GM12878 (cell line): ENCODE data around the gene DIP2C. TPM values are rescaled to one million over a fixed set of nuclear protein-coding genes. Genes with fewer than 3 reads are reported as not detected.

Experiments
- ATAC-seq: fragments of 200-7000 bp; cut with Tn5 transposase; 3 replicates; pipeline ENCODE4 v1.9.1; 2020; ENCODE audit warnings: mild to moderate bottlenecking, moderate library complexity
- BruUV-seq: library from RNA; stranded (reverse); fragments of 400-500 nt; replicated peaks from 2 replicates; lab custom pipeline; 2021; lab: Mats Ljungman, UMichigan
- CTCF ChIA-PET: fragments of 300-600 bp; sonication (Branson Sonifier 250); formaldehyde crosslinking; extraction: SDS; loops from one replicate; lab custom pipeline; 2021; ENCODE audit warnings: inconsistent platforms; lab: Yijun Ruan, JAX
- POLR2A ChIA-PET: fragments of 350-600 bp; formaldehyde crosslinking; extraction: SDS; loops from one replicate; lab custom pipeline; 2021; ENCODE audit warnings: inconsistent platforms; lab: Charles Lee
- RAD21 ChIA-PET: fragments of 300-600 bp; sonication (Branson Sonifier 250); formaldehyde crosslinking; loops from one replicate; lab custom pipeline; 2023; ENCODE audit warnings: antibody characterized with exemption; ENCODE audit not compliant: unreplicated experiment; lab: Charles Lee
- SMC1A ChIA-PET: fragments of 300-600 bp; sonication (Branson Sonifier 250); formaldehyde crosslinking; loops from one replicate; lab custom pipeline; 2023; ENCODE audit not compliant: unreplicated experiment, uncharacterized antibody; lab: Charles Lee
- DNase-seq: peaks from one replicate; pipeline ENCODE4 v3.0.0-alpha.2; 2011; ENCODE audit warnings: low read depth, low spot score
- FAIRE-seq: peaks from 3 replicates; lab custom pipeline; 2011; peaks lifted over from hg19 to GRCh38; lab: Jason Lieb, UNC
- H2AFZ ChIP-seq: 2 replicates; pipeline ENCODE4 v1.6.0; 2011; ENCODE audit warnings: low read depth, low read length, control low read depth; ENCODE audit not compliant: control insufficient read depth
- H3K27ac ChIP-seq: 2 replicates; pipeline ENCODE4 v1.5.1; 2011; ENCODE audit warnings: control low read depth; ENCODE audit not compliant: control insufficient read depth, insufficient read depth
- H3K27me3 ChIP-seq, 2 experiments: replicated peaks in 1 of 2; 2 replicates each; pipeline versions ENCODE4 v1.6.0 to v1.6.1; 2011; ENCODE audit warnings: low read length in 1 of 2; ENCODE audit not compliant: control insufficient read depth in 2 of 2, insufficient read depth in 2 of 2
- H3K36me3 ChIP-seq, 2 experiments: 2 replicates each; pipeline ENCODE4 v1.5.1; 2011; ENCODE audit warnings: low read length in 1 of 2; ENCODE audit not compliant: control insufficient read depth in 2 of 2, insufficient read depth in 2 of 2
- H3K4me1 ChIP-seq: 2 replicates; pipeline ENCODE4 v1.6.1; 2011; ENCODE audit warnings: mild to moderate bottlenecking, low read length, moderate library complexity, mixed read lengths; ENCODE audit not compliant: control insufficient read depth, insufficient read depth
- H3K4me2 ChIP-seq: 2 replicates; pipeline ENCODE4 v1.6.0; 2011; ENCODE audit warnings: control low read depth; ENCODE audit not compliant: control insufficient read depth, insufficient read depth
- H3K4me3 ChIP-seq: fragments of 200-600 bp; sonication (generic); 2 replicates; pipeline ENCODE4 v1.5.1; 2016
- H3K79me2 ChIP-seq: 2 replicates; pipeline ENCODE4 v1.6.0; 2011; ENCODE audit warnings: low read length; ENCODE audit not compliant: control insufficient read depth, insufficient read depth
- H3K9ac ChIP-seq: 2 replicates; pipeline ENCODE4 v1.8.0; 2011; ENCODE audit warnings: low read length, control low read depth, mixed read lengths; ENCODE audit not compliant: control insufficient read depth, insufficient read depth
- H3K9me3 ChIP-seq: replicated peaks from 3 replicates; pipeline ENCODE4 v1.5.1; 2011; ENCODE audit warnings: mild to moderate bottlenecking, low read length; ENCODE audit not compliant: control insufficient read depth, insufficient read depth
- H4K20me1 ChIP-seq: 2 replicates; pipeline ENCODE4 v1.6.0; 2011; ENCODE audit not compliant: control insufficient read depth, insufficient read depth
- DPF2 ChIP-seq: fragments of 450-650 bp; IDR thresholded peaks from 2 replicates; pipeline ENCODE4 v1.6.1; 2017; ENCODE audit warnings: mild to moderate bottlenecking
- EGR1 ChIP-seq, 2 experiments: IDR thresholded peaks; 1 replicate in 1 of 2; 2 replicates in 1 of 2; pipeline ENCODE4 v1.6.1; 2011 to 2012; ENCODE audit warnings: low read depth in 2 of 2, low read length in 2 of 2, borderline replicate concordance in 1 of 2, mild to moderate bottlenecking in 1 of 2, moderate library complexity in 1 of 2
- FOS ChIP-seq: IDR thresholded peaks from 3 replicates; pipeline ENCODE4 v1.6.1; 2011; ENCODE audit warnings: borderline replicate concordance; ENCODE audit not compliant: insufficient read length; ENCODE audit errors: extremely low read depth
- IKZF1 ChIP-seq: fragments of 450-650 bp; conservative IDR thresholded peaks from 2 replicates; pipeline ENCODE4 v1.6.1; 2017; ENCODE audit warnings: antibody characterized with exemption, mild to moderate bottlenecking
- KAT2A ChIP-seq: conservative IDR thresholded peaks from 2 replicates; pipeline ENCODE4 v1.6.1; 2011; ENCODE audit warnings: low read depth, low read length; ENCODE audit not compliant: control insufficient read depth
- KLF5 ChIP-seq: fragments of 450-650 bp; IDR thresholded peaks from 2 replicates; pipeline ENCODE4 v1.6.1; 2014; ENCODE audit warnings: mild to moderate bottlenecking; ENCODE audit not compliant: partially characterized antibody
- PML ChIP-seq: IDR thresholded peaks from 2 replicates; pipeline ENCODE4 v1.6.1; 2012; ENCODE audit warnings: low read length, inconsistent platforms
- POU2F2 ChIP-seq: IDR thresholded peaks from 3 replicates; pipeline ENCODE4 v1.6.1; 2011; ENCODE audit warnings: low read depth, mild to moderate bottlenecking, low read length, borderline replicate concordance
- RB1 ChIP-seq: fragments of 450-650 bp; formaldehyde crosslinking; IDR thresholded peaks from 2 replicates; pipeline ENCODE4 v1.6.1; 2017; ENCODE audit warnings: mild to moderate bottlenecking, borderline replicate concordance
- SMC3 ChIP-seq: IDR thresholded peaks from 2 replicates; pipeline ENCODE4 v1.6.1; 2011; ENCODE audit warnings: low read length, improper control_type of control experiment, borderline replicate concordance
- SPI1 ChIP-seq: IDR thresholded peaks from 2 replicates; pipeline ENCODE4 v1.6.1; 2011; ENCODE audit warnings: low read depth, mild to moderate bottlenecking, low read length, moderate library complexity, borderline replicate concordance; ENCODE audit not compliant: insufficient read depth
- SRF ChIP-seq, 2 experiments: IDR thresholded peaks; 2 replicates each; pipeline ENCODE4 v1.6.1; 2011; ENCODE audit warnings: low read depth in 2 of 2, low read length in 2 of 2, mild to moderate bottlenecking in 1 of 2, moderate library complexity in 1 of 2
- SUPT20H ChIP-seq: IDR thresholded peaks from 2 replicates; pipeline ENCODE4 v1.6.1; 2011; ENCODE audit warnings: low read depth, mild to moderate bottlenecking, low read length, moderate library complexity, borderline replicate concordance; ENCODE audit not compliant: control insufficient read depth
- TARDBP ChIP-seq: IDR thresholded peaks from 2 replicates; pipeline ENCODE4 v1.6.1; 2016; ENCODE audit warnings: borderline replicate concordance
- USF2 ChIP-seq: IDR thresholded peaks from 2 replicates; pipeline ENCODE4 v1.6.1; 2011; ENCODE audit warnings: low read depth, low read length, improper control_type of control experiment, borderline replicate concordance
- ZNF207 ChIP-seq: fragments of 450-650 bp; IDR thresholded peaks from 2 replicates; pipeline ENCODE4 v1.6.1; 2014; ENCODE audit warnings: antibody characterized with exemption, mild to moderate bottlenecking, borderline replicate concordance
- WGBS: methylation state at CpG from one replicate; pipeline ENCODE4 v1.1.6; 2016; ENCODE audit warnings: low lambda C conversion rate; ENCODE audit not compliant: insufficient replicate concordance, insufficient coverage; ENCODE audit errors: missing lambda C conversion rate; 5-methylcytosine and 5-hydroxymethylcytosine counted together
- in situ Hi-C: fragments of 300-500 bp; cut with MboI; formaldehyde crosslinking; loops from 9 replicates; pipeline ENCODE4 v1.14.3; 2018; ENCODE audit warnings: mixed read lengths
- intact Hi-C: fragments of 100-400 bp; cut with micrococcal nuclease; formaldehyde crosslinking; loops from one replicate; pipeline ENCODE4 v1.14.2; 2022; ENCODE audit not compliant: unreplicated experiment
- polyA plus RNA-seq, 11 experiments: library from polyadenylated mRNA; depleted of rRNA in 4 of 11; unstranded in 6 of 11; stranded (reverse) in 5 of 11; fragments of >200 nt; fragmentation: Nextera tagmentation in 4 of 11; fragmentation: Illumina TruSeq in 1 of 11; extraction: Ambion mirVana in 4 of 11; extraction: Trizol in 1 of 11; gene quantifications; 1 replicate in 1 of 11; 2 replicates in 10 of 11; pipeline versions ENCODE4 v1.2.1 to v1.2.3, GENCODE V29; 2011 to 2016; ENCODE audit warnings: inconsistent platforms in 2 of 11, missing spikeins in 2 of 11, low read depth in 1 of 11
- total RNA-seq, 4 experiments: library from RNA; depleted of rRNA in 3 of 4; stranded (reverse); fragments of >200 nt in 3 of 4; fragmentation: Illumina TruSeq in 1 of 4; extraction: Trizol in 1 of 4; gene quantifications; 2 replicates each; pipeline versions ENCODE4 v1.2.1 to v1.2.3, GENCODE V29; 2013 to 2021

Gene DIP2C
- total and polyA plus RNA-seq, 10 of the 15 experiments (the other 5 are each of a cell fraction or from before 2014, with no cell fraction given), result 0.01 to 0.10 (median 0.06) TPM

- Histone ChIP-seq H3K9me3 (no peaks in the 10 kb centered on the region), H3K4me2 (no peak overlapping the region), H4K20me1 (no peaks in the 10 kb centered on the region), H2AFZ (no peak overlapping the region), H3K9ac (no peak overlapping the region), H3K4me1 (no peaks in the 10 kb centered on the region), H3K36me3 (no peaks in the 10 kb centered on the region), H3K4me3 (no peak overlapping the region), H3K27ac (no peak overlapping the region), H3K27me3 (no peaks in the 10 kb centered on the region; a peak in 2 of 4 replicates), H3K79me2 (no peaks in the 10 kb centered on the region)
- ChIA-PET SMC1A (no interaction called here), CTCF (no interaction called here), POLR2A (no interaction called here), RAD21 (no interaction called here)
- in situ Hi-C loops (no loop called here), intact Hi-C loops (no loop called here)
- BruUV-seq, result no TSS peak
- no peak for FAIRE-seq
- TF ChIP-seq POU2F2, result no peak
- no peak for TF ChIP-seq KLF5
- no peak for TF ChIP-seq SRF (IDR thresholded peaks at IDR 0.05; ENCODE audit: low read depth in 2 of 2, low read length in 2 of 2)
- TF ChIP-seq ZNF207, result no peak
- no peak for TF ChIP-seq FOS
- no peak for TF ChIP-seq RB1
- TF ChIP-seq SUPT20H, result no peak
- TF ChIP-seq SPI1, result no peak
- TF ChIP-seq PML, result no peak
- no peak for TF ChIP-seq SMC3
- TF ChIP-seq IKZF1, result no peak
- no peak for TF ChIP-seq DPF2
- TF ChIP-seq KAT2A, result no peak
- no peak for TF ChIP-seq TARDBP
- no peak for TF ChIP-seq USF2
- TF ChIP-seq EGR1 (IDR thresholded peaks at IDR 0.05; ENCODE audit: borderline replicate concordance in 1 of 2, low read depth in 2 of 2, low read length in 2 of 2), result no peak
- WGBS, result 77% methylated on average over 31 of the region's 31 CpGs
- ATAC-seq, result no peak
- no peak for DNase-seq
Measured at GRCh38 chr10:472241-472910, 217.1 kb downstream of the DIP2C start.
